GM19193 (cell line): Measurements from ENCODE around the gene NEK10.

ENCODE experiments used
- POLR2A ChIP-seq: IDR thresholded peaks from 4 replicates; pipeline ENCODE4 v1.6.1; 2011; ENCODE audit not compliant: insufficient read depth, insufficient read length; ENCODE audit errors: extremely low read depth

NEK10 gene

DNA sequence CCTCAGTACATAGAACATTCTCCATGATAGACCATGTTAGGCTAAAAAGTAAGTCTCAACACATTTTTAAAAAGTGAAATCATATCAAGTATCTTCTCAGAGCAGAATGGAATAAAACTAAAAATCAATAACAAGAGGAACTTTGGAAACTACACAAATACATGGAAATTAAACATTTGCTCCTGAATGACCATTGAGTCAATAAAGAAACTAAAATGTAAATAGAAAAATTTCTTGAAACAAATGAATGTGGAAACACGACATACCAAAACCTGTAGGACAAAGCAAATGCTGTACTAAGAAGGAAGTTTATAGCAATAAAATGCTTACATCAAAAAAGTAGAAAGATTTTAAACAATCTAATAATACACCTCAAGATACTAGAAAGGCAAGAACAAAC is 33.6 kb downstream of the NEK10 start:
- no peak for TF ChIP-seq POLR2A

DNA sequence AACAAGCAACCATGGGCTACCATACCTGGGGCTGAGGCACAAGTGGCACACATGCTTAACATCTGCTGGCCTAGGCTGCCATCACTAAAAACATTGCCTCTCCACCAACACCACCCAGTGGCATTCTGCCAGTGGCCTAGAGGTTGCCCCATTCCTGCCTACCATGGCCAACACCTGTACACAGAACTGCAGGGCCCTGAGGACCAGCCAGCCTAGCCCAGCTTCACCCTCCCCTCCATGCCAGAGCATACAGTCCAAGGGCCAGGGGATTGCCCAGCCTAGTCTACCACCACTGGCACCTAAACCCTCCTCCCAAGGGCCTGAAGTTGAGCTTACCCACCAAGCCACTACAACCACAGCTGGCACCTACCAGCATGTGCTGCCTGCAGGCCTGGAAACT is 35.3 kb downstream of the NEK10 start:
- no peak for TF ChIP-seq POLR2A

DNA sequence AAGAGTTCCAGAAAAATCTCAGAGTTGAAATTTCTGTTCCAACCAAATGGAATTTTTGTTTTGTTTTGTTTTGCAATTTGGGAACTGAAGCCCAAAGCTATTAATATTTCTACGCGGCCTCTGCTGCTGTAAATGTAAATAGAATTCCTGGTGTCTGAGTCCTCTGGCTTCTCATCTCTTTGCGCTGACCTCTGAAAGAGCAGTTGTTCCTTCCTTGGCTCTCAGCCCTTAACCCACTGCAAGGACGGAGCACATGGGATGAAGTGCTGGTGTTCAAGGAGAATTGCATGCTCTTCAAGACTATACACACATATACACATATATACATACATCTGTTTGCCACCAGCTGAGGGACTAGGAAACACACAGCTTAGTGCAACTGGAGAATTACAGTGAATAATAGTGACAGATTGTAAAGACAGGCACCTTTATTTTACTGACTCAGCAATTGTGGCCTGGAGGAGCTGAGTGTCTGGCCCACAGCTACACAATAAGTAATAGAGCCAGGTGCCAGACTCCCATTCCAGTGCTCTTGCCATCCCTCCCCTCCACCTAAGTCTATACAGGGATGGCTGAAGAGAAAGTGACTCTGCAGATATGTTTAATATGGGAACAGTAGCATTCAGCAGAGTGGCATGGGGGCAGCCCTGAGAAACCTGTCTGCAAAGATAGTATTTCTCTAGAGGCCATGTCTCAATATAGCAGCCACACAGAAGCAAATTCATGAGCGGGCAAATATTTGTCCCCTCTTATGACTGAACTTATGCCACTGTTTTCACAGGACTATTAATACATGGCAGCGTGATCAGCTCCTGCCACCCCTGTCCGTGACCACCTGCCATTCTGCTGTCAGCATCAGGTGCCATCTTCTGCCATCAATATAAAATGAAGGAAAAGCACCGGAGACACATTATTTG is 42.3 kb downstream of the NEK10 start:
- TF ChIP-seq POLR2A = no peak

DNA sequence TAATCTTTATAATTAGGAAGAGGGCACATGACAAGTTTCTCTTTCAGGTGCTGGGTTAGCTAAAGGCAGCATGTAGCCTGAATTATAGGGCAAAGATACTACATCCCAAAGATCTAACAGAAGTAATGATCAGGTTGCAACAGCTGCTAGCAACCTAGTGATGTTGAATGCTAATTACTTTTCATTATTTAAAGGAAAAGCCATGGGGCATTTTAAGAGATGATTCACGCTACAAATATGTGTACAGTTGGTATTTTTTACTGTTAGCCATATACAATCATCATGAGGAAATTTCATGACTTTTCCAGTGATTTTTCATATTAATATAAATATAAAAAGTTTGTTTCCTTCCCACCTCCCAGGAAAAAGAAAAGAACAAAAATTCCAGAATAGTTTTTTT is 43.0 kb downstream of the NEK10 start:
- no peak for TF ChIP-seq POLR2A

DNA sequence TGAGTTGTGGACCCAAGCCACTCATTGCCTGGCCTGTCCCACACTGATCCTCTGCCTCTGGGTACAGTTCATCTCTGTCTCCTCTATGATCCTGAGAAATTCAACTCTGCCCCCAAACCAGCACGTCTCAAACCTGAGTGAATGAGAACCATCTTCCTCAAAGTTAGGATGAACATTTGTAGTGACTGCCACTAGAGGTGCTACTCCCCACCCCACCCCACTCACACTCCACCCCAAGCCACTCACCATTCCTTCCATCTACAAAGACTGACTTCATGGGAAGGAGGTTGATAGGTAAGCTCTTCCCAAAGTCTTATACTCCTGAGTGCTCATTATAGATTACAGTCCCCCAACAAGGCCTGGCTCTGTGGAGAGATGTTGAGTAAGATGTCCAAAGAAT is 43.8 kb downstream of the NEK10 start:
- no peak for TF ChIP-seq POLR2A

DNA sequence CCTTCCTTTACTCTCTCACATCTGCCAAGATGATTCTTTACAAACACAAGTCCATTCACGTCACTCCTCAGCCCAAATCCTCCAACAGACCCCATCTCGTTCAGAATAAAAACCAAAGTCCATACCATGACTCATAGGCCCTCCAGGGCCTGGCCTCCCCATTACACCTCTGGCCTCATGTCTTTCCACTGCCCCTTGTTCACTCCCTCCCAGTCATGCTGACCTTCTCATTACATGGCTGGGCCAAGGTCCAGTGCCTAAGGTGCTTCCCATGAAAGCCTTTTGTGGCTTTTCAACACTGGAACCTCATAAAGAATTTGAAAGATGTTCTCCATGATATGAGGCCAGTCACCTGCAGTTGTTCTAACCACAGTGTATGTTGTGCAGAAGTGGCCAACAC is 44.5 kb downstream of the NEK10 start:
- no peak for TF ChIP-seq POLR2A

DNA sequence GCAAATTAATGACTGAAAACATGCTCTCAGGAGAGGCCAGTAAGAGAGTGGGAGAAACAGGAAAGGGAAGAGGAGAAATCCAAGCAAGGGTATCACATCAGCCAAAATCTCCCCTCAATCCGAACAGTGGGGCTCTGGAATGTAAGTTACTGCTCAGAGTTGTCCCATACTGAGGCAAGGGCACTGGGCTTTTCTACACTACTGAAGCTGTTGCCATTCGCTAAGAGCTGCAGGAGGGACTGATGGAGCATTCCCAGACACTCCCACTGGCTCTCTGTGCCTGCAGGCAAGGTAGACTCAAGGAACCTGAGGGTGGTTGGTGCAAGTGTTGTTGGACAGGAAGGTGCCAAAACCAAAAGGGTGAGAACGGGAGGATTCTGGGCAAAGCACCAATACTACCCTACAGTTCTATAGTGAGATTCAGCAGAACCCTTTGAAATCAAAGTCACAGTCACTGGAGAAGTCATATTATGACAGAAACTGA is 46.1 kb downstream of the NEK10 start:
- TF ChIP-seq POLR2A = no peak

DNA sequence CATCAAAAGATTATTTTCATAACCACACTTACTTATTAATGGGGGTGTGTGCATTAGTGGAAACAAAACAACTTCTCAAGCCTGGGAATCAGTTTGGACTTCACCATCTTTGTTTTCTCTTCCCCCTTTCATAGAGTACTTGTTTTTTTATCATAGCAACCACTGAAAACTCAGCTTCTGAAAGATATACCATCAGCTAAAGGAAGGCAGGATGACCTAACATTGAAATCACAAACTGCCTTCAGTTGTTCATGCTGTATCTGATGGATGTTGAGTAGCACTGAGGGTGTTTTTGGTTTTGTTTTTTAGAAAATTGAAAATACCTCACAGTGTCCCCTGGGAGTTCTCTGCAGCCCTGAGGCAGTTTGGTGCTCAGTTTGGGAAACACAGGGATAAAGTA is 46.5 kb downstream of the NEK10 start:
- TF ChIP-seq POLR2A = no peak

DNA sequence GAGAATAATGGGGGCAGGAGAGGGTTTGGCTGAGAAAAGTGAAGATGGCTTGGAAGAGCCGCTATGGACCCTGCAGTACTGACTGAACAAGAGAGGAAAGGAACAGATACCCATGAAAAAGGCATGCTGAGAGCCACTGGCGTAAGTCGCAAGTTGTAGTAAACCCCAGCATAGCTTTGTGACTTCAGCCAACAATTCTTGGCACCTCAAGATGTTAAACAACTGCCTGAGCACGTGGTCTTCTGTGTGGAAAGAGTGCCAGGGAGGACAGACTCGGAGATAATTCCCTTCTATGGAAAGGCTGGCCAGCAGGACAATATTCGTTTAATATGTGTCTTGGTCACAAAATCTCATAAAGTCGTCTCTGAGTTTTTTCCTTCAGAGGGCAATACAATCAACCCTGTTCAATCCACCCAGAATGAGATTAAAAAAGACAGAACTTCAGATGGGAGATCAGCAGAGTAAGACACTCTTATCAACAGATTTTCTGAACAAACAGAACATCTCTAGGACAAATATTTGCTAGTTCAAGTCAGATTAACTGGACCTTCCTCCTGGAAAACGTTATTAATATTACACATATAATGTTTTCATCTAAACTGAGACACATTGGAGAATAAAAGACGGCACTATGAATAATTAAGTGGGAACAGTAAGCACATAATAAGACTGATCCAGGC is 49.2 kb downstream of the NEK10 start:
- TF ChIP-seq POLR2A = no peak

DNA sequence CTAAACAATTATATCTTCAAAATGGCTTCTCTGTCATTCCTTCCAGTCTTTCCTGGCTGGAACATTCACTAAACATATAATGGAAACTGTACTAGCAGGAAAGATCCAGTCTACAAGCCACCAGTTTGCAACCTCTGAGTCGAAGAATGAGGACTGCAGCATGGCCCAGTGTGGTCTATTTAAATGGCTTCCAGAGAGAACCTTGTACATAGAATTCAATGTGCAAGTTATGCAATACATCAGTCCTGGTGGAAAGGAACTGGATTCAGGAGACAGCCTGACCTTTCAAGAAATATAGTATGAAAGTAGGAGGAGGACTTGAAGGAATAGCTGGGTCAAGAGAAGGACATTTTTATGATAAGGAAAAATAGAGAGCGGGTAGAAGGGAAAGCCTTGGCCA is 49.9 kb downstream of the NEK10 start:
- TF ChIP-seq POLR2A = no peak

DNA sequence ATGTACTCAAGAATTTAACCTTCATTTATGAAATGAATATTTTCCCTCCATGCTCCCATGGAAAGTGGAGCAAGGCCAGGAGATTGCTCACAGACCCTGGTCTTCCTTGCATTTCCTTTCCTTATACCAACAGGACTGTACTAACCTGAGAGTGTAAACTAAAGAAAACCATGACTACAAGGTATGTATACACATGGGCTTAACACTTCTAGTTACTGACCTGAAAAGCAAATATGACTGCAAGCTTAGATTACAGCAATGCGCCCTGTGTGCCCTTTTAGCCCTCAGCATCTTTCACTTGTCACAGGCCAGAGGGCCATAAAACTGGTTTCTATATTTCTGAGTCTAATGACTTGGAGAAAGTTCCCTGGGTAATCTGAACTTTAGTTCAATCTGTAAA is 52.1 kb downstream of the NEK10 start:
- TF ChIP-seq POLR2A = no peak

DNA sequence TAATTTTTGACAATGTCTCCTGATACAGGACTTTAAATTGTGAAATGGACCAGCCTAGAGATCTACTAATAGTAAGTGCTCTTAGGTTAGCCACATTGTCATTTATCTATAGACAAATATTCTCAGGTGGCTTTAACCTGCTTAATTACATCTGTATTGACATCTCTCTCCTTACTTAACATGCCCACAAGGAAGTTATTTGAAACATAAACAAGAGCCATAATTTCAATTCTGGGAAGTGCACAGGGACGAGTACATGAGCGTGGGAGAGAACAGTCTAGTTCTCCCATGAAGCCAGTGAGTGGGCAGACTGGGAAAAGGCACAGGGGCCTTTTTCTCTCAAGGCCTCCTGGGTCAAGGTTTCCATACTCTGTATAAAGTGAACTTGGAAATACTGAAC is 54.2 kb downstream of the NEK10 start:
- no peak for TF ChIP-seq POLR2A

DNA sequence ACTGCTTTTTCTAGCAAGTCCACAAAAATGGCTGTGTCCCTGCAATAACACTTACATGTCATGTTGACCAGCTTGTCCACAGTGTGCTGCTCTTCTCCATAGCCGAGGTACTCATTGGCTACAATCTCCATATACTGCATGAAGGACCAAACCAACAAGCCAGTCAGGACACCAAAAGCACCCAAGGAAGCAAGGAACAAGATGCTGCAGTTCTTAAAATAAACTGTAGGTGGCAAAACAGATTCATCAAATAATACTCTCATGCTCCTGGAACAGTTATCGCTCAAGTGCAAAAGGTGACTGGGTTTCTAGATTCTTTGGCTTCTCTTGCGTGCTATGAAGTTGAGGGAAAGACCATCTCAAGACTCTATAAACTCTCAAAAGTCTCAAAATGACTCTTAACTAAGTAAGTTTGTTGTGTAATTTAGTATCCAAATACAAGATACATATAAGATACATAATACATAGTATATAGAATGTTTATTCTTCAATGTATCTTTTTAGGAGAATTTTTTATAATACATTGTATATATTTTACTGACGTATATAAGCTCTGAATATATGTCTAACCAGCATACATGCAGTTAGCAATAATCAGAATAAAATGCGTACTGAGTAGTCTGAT is 57.0 kb downstream of the NEK10 start:
- no peak for TF ChIP-seq POLR2A

DNA sequence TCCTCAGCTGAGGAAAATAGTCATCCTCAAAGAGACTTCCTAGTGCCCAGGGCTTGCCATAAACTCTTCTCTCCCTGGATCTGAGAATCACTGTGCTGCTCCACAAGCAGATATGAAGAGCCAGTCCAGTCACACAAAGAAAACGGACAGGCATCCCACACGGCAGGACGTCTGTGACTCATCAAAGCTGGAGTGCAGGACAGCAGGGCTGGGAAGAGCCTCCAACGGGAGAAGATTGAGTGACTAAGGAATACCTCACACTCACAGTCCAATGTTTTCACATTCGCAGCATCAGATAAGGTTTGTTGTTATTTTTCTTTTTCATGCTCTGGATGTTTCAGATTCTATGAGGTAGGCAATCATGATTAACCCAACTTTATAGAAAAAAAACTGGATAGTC is 57.8 kb downstream of the NEK10 start:
- no peak for TF ChIP-seq POLR2A

DNA sequence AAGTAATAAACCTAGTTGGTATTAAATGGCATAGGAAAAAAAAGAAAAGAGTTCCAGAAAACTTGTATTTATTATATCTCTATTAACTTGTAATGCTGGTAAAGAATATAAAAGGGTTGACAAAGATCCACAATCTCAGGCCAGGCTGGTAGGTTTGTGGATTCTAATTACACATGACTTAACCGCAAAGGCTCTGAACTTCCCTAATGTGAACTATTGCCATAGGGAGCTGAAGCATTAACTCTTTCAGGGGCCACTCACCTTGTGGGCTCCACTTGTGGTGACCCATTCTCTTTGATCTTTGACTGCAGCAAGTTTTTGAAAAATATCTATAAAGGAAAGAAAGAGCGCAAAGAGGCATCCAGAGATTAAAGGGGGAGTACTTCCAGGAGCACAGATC is 58.5 kb downstream of the NEK10 start:
- no peak for TF ChIP-seq POLR2A
